Stimulated activated CD8-positive, alpha-beta memory T cell treated with anti-CD3 and anti-CD28 coated beads, Interleukin-2, amount 100 ng/mL, for 1 hour (primary cell): ENCODE measurements around the gene PCBD2.
"Not testable (repeated sequence)": the region's sequence is repeated elsewhere in the genome, so short reads cannot be mapped to it uniquely, and the experiment has no call there.

Source experiments
- DNase-seq, 2 donors: peaks; one replicate each; pipeline ENCODE4 v3.0.0-alpha.2; 2020; ENCODE audit warnings: low read depth in 2 of 2

The PCBD2 gene

GRCh38 chr5:134904610-134905245, at the start of gene PCBD2:
Gene PCBD2 (plus strand): TSS chr5:134905131. CDS start chr5:134905140, 9 bp downstream.
- DNase-seq, result peak; percentile 83 to 86

GRCh38 chr5:134856465-134856864, 48.5 kb upstream of the PCBD2 start:
- DNase-seq, result not testable (repeated sequence)

- no peak for DNase-seq
These were observed 47.5 kb upstream of the PCBD2 start for GRCh38 chr5:134857401-134857800.

- DNase-seq, result no peak
These were observed 40.2 kb upstream of the PCBD2 start for GRCh38 chr5:134864707-134865106.

- no peak for DNase-seq
These were observed 31.4 kb upstream of the PCBD2 start for GRCh38 chr5:134873494-134873893.

GRCh38 chr5:134873987-134874830, 30.7 kb upstream of the PCBD2 start, which contains the start of gene TXNDC15:
Gene TXNDC15 (plus strand): TSS chr5:134874371. CDS start chr5:134874428, 57 bp downstream.
- peak; percentile 65 to 70 for DNase-seq

- no peak for DNase-seq
These were observed 29.9 kb upstream of the PCBD2 start for GRCh38 chr5:134874831-134875655.

GRCh38 chr5:134877159-134877558, 27.8 kb upstream of the PCBD2 start:
- DNase-seq, result no peak

GRCh38 chr5:134878403-134878802, 26.5 kb upstream of the PCBD2 start:
- DNase-seq, result no peak

- DNase-seq, result no peak
These were observed 25.5 kb upstream of the PCBD2 start for GRCh38 chr5:134879456-134879855.

GRCh38 chr5:134880937-134881336, 24.0 kb upstream of the PCBD2 start:
- not testable (repeated sequence) for DNase-seq

GRCh38 chr5:134881711-134882110, 23.2 kb upstream of the PCBD2 start:
- not testable (repeated sequence) for DNase-seq

- DNase-seq, result no peak
These were observed 17.3 kb upstream of the PCBD2 start for GRCh38 chr5:134887593-134888159.

- no peak for DNase-seq
These were observed 15.6 kb upstream of the PCBD2 start for GRCh38 chr5:134889335-134889734.

- no peak for DNase-seq
These were observed 13.5 kb upstream of the PCBD2 start for GRCh38 chr5:134891473-134891872.

GRCh38 chr5:134892282-134892681, 12.6 kb upstream of the PCBD2 start:
- DNase-seq, result no peak

GRCh38 chr5:134892926-134893325, 12.0 kb upstream of the PCBD2 start:
- no peak for DNase-seq

- no peak for DNase-seq
These were observed 11.0 kb upstream of the PCBD2 start for GRCh38 chr5:134893748-134894505.

- DNase-seq, result no peak
These were observed 2.7 kb upstream of the PCBD2 start for GRCh38 chr5:134902071-134902801.

- DNase-seq, result peak; percentile 20 to 25
These were observed 490 bp downstream of the PCBD2 start for GRCh38 chr5:134905246-134905996.
